ENCODE measurements around the gene EREG.

The EREG gene

DNA sequence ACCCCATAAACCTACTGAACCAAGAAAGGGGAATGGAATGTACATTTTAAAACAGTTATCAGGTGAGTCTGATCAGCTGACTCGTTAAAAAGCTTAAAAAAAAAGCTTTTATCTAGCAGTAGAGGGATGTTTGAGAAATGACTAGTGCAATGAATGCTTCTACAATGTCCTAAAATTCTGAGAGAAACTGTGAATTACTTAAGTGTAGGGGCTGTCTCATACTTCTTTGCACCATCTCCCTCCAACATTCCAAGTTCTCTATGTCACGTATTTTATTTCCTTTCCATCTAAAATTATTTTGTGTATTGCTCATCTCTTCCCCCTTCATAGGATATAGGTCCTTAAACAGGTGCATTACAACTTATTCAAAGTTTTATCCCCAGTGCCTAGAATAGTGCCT, 68.1 kb downstream of the EREG start:
- no peak for DNase-seq

DNA sequence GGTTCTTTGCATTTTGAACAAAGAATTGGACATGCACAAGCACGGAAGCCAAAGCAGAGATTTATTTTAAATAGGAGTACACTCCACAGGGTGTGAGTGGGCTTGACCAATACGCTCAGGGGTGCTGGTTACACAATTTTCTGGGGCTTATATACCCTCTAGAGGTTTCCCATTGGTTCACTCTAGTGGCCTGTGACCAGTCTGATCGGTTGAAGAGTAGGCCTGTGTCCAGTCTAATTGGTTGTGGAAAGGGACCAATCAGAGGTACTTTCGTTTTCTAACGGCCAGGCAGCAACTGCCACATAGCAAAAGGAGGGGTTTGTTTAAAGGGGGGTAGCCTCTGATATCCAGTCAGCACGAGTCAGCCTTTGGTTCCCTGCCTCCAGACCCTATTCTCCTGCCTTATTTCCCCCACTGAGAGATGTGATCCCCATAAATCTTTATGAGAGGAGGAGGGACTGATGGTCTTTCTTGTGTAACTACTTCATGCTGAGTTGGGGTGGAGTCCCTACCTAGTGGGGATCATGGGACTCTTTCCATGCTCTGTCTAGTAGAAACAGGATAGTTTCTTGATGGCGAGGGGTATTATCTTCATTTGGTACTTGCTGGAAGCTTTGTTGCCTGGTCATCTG, 68.7 kb downstream of the EREG start:
- no peak for DNase-seq

DNA sequence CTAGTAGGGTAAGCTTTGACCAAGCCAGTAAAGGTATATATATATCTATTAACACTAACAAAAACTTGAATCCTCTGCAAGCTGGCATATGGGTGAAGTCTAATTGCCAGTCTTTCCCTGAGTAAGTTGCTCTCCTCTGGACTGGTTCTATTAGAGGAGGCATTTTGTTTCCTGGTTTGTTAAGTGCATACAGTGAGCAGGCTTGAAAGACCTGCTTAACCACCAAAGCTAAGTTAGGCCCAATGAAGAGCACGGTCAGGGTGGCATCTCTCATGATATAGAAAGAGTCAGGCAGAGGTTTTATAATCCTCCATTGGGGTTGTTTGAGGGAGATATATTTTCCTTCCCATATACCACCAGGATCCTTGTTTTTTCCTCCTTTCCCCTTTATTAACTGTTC, 70.4 kb downstream of the EREG start:
- DNase-seq = no peak

DNA sequence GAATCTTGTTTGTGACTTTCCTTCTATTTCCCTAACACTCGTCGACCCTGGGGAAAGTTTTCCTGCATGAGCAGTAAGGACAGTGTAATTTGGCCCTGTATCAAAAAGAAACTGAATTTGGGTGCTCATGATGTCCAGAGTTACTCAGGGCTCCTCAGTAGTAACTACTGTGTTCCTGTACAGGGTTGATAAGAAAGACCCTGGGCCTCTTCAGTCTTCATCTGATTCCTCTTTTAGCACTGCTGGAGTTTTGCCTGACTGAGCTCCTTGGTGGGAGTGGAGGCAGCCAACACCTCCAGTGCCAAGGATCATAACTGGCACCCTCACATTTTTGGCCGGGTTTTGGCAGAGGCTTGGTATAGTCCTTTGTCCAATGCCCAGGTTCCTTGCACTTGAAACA, 72.9 kb downstream of the EREG start:
- DNase-seq = no peak

All from C1 segment of cervical spinal cord (tissue), 14 donors.